GM12878 (cell line): ENCODE results near the gene TRAPPC2. TPM values are rescaled to one million over a fixed set of nuclear protein-coding genes. Genes with fewer than 3 reads are reported as not detected.

ENCODE experiments used
- ATAC-seq: fragments of 200-7000 bp; cut with Tn5 transposase; 3 replicates; pipeline ENCODE4 v1.9.1; 2020; ENCODE audit warnings: mild to moderate bottlenecking, moderate library complexity
- BruUV-seq: library from RNA; stranded (reverse); fragments of 400-500 nt; replicated peaks from 2 replicates; lab custom pipeline; 2021; lab: Mats Ljungman, UMichigan
- CTCF ChIA-PET: fragments of 300-600 bp; sonication (Branson Sonifier 250); formaldehyde crosslinking; extraction: SDS; loops from one replicate; lab custom pipeline; 2021; ENCODE audit warnings: inconsistent platforms; lab: Yijun Ruan, JAX
- POLR2A ChIA-PET: fragments of 350-600 bp; formaldehyde crosslinking; extraction: SDS; loops from one replicate; lab custom pipeline; 2021; ENCODE audit warnings: inconsistent platforms; lab: Charles Lee
- RAD21 ChIA-PET: fragments of 300-600 bp; sonication (Branson Sonifier 250); formaldehyde crosslinking; loops from one replicate; lab custom pipeline; 2023; ENCODE audit warnings: antibody characterized with exemption; ENCODE audit not compliant: unreplicated experiment; lab: Charles Lee
- SMC1A ChIA-PET: fragments of 300-600 bp; sonication (Branson Sonifier 250); formaldehyde crosslinking; loops from one replicate; lab custom pipeline; 2023; ENCODE audit not compliant: unreplicated experiment, uncharacterized antibody; lab: Charles Lee
- DNase-seq: peaks from one replicate; pipeline ENCODE4 v3.0.0-alpha.2; 2011; ENCODE audit warnings: low read depth, low spot score
- FAIRE-seq: peaks from 3 replicates; lab custom pipeline; 2011; peaks lifted over from hg19 to GRCh38; lab: Jason Lieb, UNC
- H2AFZ ChIP-seq: 2 replicates; pipeline ENCODE4 v1.6.0; 2011; ENCODE audit warnings: low read depth, low read length, control low read depth; ENCODE audit not compliant: control insufficient read depth
- H3K27ac ChIP-seq: 2 replicates; pipeline ENCODE4 v1.5.1; 2011; ENCODE audit warnings: control low read depth; ENCODE audit not compliant: control insufficient read depth, insufficient read depth
- H3K27me3 ChIP-seq, 2 experiments: replicated peaks in 1 of 2; 2 replicates each; pipeline versions ENCODE4 v1.6.0 to v1.6.1; 2011; ENCODE audit warnings: low read length in 1 of 2; ENCODE audit not compliant: control insufficient read depth in 2 of 2, insufficient read depth in 2 of 2
- H3K36me3 ChIP-seq, 2 experiments: 2 replicates each; pipeline ENCODE4 v1.5.1; 2011; ENCODE audit warnings: low read length in 1 of 2; ENCODE audit not compliant: control insufficient read depth in 2 of 2, insufficient read depth in 2 of 2
- H3K4me1 ChIP-seq: 2 replicates; pipeline ENCODE4 v1.6.1; 2011; ENCODE audit warnings: mild to moderate bottlenecking, low read length, moderate library complexity, mixed read lengths; ENCODE audit not compliant: control insufficient read depth, insufficient read depth
- H3K4me2 ChIP-seq: 2 replicates; pipeline ENCODE4 v1.6.0; 2011; ENCODE audit warnings: control low read depth; ENCODE audit not compliant: control insufficient read depth, insufficient read depth
- H3K4me3 ChIP-seq: fragments of 200-600 bp; sonication (generic); 2 replicates; pipeline ENCODE4 v1.5.1; 2016
- H3K79me2 ChIP-seq: 2 replicates; pipeline ENCODE4 v1.6.0; 2011; ENCODE audit warnings: low read length; ENCODE audit not compliant: control insufficient read depth, insufficient read depth
- H3K9ac ChIP-seq: 2 replicates; pipeline ENCODE4 v1.8.0; 2011; ENCODE audit warnings: low read length, control low read depth, mixed read lengths; ENCODE audit not compliant: control insufficient read depth, insufficient read depth
- H3K9me3 ChIP-seq: replicated peaks from 3 replicates; pipeline ENCODE4 v1.5.1; 2011; ENCODE audit warnings: mild to moderate bottlenecking, low read length; ENCODE audit not compliant: control insufficient read depth, insufficient read depth
- H4K20me1 ChIP-seq: 2 replicates; pipeline ENCODE4 v1.6.0; 2011; ENCODE audit not compliant: control insufficient read depth, insufficient read depth
- CBX5 ChIP-seq: sonication (generic); IDR thresholded peaks from 2 replicates; pipeline ENCODE4 v1.6.1; 2016; ENCODE audit warnings: low read depth, moderate library complexity, mild to moderate bottlenecking, inconsistent platforms
- EZH2 ChIP-seq: IDR thresholded peaks from 2 replicates; pipeline ENCODE4 v1.6.1; 2012; ENCODE audit warnings: low read depth, mild to moderate bottlenecking, control low read depth, inconsistent platforms, low read length, borderline replicate concordance; ENCODE audit not compliant: control insufficient read depth
- NFIC ChIP-seq: IDR thresholded peaks from 2 replicates; pipeline ENCODE4 v1.6.1; 2012; ENCODE audit warnings: low read depth, mild to moderate bottlenecking, inconsistent platforms, low read length, moderate library complexity
- RAD21 ChIP-seq: IDR thresholded peaks from 2 replicates; pipeline ENCODE4 v1.6.1; 2011; ENCODE audit warnings: mild to moderate bottlenecking, low read depth, low read length, moderate library complexity; ENCODE audit not compliant: insufficient read depth
- SIN3A ChIP-seq: IDR thresholded peaks from 2 replicates; pipeline ENCODE4 v1.6.1; 2012; ENCODE audit warnings: low read depth, low read length, improper control_type of control experiment
- WGBS: methylation state at CpG from one replicate; pipeline ENCODE4 v1.1.6; 2016; ENCODE audit warnings: low lambda C conversion rate; ENCODE audit not compliant: insufficient replicate concordance, insufficient coverage; ENCODE audit errors: missing lambda C conversion rate; 5-methylcytosine and 5-hydroxymethylcytosine counted together
- in situ Hi-C: fragments of 300-500 bp; cut with MboI; formaldehyde crosslinking; loops from 9 replicates; pipeline ENCODE4 v1.14.3; 2018; ENCODE audit warnings: mixed read lengths
- intact Hi-C: fragments of 100-400 bp; cut with micrococcal nuclease; formaldehyde crosslinking; loops from one replicate; pipeline ENCODE4 v1.14.2; 2022; ENCODE audit not compliant: unreplicated experiment
- polyA plus RNA-seq, 11 experiments: library from polyadenylated mRNA; depleted of rRNA in 4 of 11; unstranded in 6 of 11; stranded (reverse) in 5 of 11; fragments of >200 nt; fragmentation: Nextera tagmentation in 4 of 11; fragmentation: Illumina TruSeq in 1 of 11; extraction: Ambion mirVana in 4 of 11; extraction: Trizol in 1 of 11; gene quantifications; 1 replicate in 1 of 11; 2 replicates in 10 of 11; pipeline versions ENCODE4 v1.2.1 to v1.2.3, GENCODE V29; 2011 to 2016; ENCODE audit warnings: inconsistent platforms in 2 of 11, missing spikeins in 2 of 11, low read depth in 1 of 11
- total RNA-seq, 4 experiments: library from RNA; depleted of rRNA in 3 of 4; stranded (reverse); fragments of >200 nt in 3 of 4; fragmentation: Illumina TruSeq in 1 of 4; extraction: Trizol in 1 of 4; gene quantifications; 2 replicates each; pipeline versions ENCODE4 v1.2.1 to v1.2.3, GENCODE V29; 2013 to 2021

TRAPPC2 gene
- total and polyA plus RNA-seq, 10 of the 15 experiments (the other 5 are each of a cell fraction or from before 2014, with no cell fraction given) = 12.4 to 28.4 (median 21.3) TPM

DNA sequence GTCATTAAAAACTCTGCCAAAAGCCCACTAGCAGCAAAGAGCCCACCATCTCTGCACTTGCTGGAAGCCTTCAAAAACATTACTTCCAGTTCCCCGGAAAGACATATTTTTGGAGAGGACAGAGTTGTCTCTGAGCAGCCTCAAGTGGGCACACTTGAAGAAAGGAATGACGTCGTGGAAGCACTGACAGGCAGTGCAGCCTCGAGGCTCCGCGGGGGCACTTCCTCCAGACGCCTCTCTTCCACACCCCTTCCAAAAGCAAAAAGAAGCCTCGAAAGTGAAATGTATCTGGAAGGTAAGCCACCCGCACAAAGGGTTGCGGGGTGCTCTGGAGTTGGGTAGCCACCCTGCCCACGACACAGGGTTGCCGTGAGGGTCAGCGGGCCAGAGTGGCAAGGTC is 26.0 kb upstream of the TRAPPC2 start:
- 92% methylated on average over 13 of the region's 13 CpGs for WGBS
- in situ Hi-C loops = no loop called here
- Histone ChIP-seq H3K4me3 (0 out of 2 replicates have a peak overlapping the region, but pooled peaks have one; percentile 3), H3K4me2 (no peak overlapping the region), H4K20me1 (no peaks in the 10 kb centered on the region), H3K79me2 (no peaks in the 10 kb centered on the region; the same call in 1 of the 2 replicates), H3K27ac (peak overlapping the region; percentile 79; the same call in 1 of the 2 replicates), H3K9me3 (no peaks in the 10 kb centered on the region), H3K36me3 (peaks cover 0 to 5% of the 10 kb centered on the region in 2 experiments; a peak in 2 of 4 replicates), H3K9ac (no peak overlapping the region)
- POLR2A ChIA-PET = interaction anchor here (7.2 kb wide), 1 partner anchor 63 kb away, joined by 31 read pairs; no protein-coding TSS in a partner anchor
- no peak for FAIRE-seq
- TF ChIP-seq SIN3A (no peak), CBX5 (no peak), NFIC (no peak), EZH2 (no peak), RAD21 (no peak)
- TF ChIP-seq, all 136 proteins: peak for 0
- DNase-seq (no peak), ATAC-seq (no peak)
- RAD21 ChIA-PET = interaction anchor here (1.1 to 15.7 kb wide), 5 partner anchors 10 to 107 kb away, joined by 3 to 175 read pairs (median 17); partner anchors contain the start of gene TCEANC
- Histone ChIP-seq H3K27me3 (no peaks in the 10 kb centered on the region), H3K4me1 (peaks cover 28% of the 10 kb centered on the region), H2AFZ (no peak overlapping the region)
- CTCF ChIA-PET = interaction anchor here (1.0 to 9.0 kb wide), 4 partner anchors 11 to 94 kb away, joined by 3 to 95 read pairs (median 3); no protein-coding TSS in a partner anchor
- intact Hi-C loops = no loop called here
- SMC1A ChIA-PET = interaction anchor here (0.7 to 3.4 kb wide), 11 partner anchors 9 to 137 kb away, joined by 3 to 43 read pairs (median 4); no protein-coding TSS in a partner anchor
- no TSS peak for BruUV-seq
